ENCODE measurements around the gene PTPRN.
"Not testable (repeated sequence)": the region's sequence is repeated elsewhere in the genome, so short reads cannot be mapped to it uniquely, and the experiment has no call there.

The PTPRN gene

GRCh38 chr2:219309278-219309677 is at the start of gene PTPRN:
Gene PTPRN, minus strand, starts transcription at chr2:219309401. Its CDS starts 69 bp downstream, at chr2:219309332.
- DNase-seq (ENCODE audit: low read depth): no peak

GRCh38 chr2:219358170-219359075 is 49.2 kb upstream of the PTPRN start:
- no peak for DNase-seq (ENCODE audit: low read depth)

DNA sequence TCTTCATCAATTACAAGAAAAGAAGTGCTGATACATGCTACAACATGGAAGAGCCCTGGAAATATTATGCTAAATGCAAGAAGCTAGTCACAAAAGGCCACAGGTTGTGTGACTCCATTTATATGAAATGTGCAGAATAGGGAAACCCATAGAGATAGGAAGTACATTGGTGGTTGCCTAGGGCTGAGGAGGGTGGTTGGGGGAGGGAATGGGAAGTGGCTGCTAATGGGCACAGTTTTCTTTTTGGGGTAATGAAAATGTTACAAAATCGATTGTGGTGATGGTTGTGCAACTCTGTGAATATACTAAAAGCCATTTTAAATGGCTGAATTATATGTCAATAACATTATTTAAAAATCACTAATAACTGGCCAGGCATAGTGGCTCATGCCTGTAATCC is 47.6 kb upstream of the PTPRN start:
- no peak for DNase-seq (ENCODE audit: low read depth)

DNA sequence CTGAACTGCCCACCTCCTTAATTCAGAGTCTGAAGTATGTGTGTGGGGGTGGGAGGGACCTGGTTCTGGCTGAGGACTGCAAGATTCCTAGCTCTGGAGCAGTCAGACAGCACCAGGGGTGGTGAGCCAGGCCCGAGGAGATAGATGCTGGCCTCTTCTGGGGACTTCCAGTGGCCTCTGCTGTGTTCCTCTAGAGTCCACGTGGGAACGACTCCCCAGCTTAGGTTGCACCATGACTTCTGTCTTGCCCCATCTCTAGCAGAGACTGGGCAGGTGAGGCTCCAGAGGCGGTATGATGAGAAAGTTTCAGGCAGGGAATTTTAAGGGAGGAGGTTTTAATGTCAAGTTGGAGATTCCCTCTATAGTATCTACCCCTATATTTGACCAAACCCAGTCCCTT is 45.4 kb upstream of the PTPRN start:
- no peak for DNase-seq (ENCODE audit: low read depth)

DNA sequence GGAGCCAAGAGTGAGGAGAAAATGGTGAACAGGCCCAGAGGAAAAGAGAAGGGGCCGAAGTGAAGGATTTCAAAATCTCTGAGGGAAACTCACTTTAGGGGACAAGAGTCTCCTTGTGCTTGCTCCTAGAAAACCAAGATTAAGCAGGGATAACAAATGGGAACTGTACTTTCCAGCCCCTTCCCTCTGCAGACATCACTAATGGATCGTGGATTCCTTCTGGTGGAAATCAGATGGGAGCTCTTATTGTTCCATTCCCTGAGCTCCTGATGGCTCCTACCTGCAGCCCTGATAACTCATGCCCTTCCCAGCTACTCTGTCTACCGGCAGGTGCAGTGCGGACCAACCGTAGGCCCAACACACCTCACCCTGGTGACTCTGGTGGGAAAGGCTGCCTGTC is 43.9 kb upstream of the PTPRN start:
- DNase-seq (ENCODE audit: low read depth): no peak

- peak; percentile 18 for DNase-seq (ENCODE audit: low read depth)
Measured at GRCh38 chr2:219352448-219353023, 43.3 kb upstream of the PTPRN start.

DNA sequence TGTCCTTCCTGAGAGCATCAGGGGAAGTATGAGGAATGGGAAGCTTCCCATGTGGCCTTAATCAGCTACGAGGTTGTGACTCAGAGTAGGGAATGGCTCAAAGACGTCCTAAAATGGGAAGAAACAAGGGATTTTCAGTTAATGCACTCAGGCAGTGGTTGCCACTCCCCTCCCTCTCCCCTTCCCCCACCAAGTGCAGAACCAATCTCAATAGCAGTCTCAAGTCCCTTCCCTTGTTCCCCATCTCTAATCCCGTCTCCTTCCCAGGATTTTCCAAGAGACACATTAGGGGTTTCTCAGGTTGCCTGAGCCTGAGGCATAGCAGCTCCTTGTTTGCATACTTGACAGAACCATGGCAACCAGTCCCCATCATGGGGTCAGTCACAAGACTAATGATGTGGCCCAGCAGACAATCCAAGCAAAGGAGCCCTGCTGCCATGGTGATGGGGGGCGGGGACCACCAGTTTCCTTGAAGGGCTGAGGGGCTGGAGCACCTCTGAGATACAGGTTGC is 41.6 kb upstream of the PTPRN start:
- no peak for DNase-seq (ENCODE audit: low read depth)

DNA sequence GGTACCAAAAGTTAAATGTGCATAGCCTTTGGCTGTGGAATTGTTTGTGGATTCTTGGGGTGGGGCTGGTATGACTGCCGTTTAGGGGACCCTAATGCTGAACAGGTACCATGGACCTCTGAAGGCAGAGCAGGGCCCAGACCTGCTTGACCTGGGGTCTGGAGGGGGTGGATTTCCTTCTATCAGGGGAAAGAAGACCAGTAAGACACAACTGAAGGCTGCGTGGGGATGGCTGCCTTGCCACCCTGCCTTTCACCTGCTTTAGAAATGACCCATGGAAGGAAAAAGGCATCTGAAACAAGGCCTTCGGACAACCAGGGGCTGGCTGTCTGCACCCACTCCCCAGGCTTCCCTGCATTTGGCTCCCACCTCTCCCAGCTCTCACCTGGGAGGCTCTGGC is 41.0 kb upstream of the PTPRN start:
- DNase-seq (ENCODE audit: low read depth): no peak

GRCh38 chr2:219344751-219345430 is 35.7 kb upstream of the PTPRN start:
- no peak for DNase-seq (ENCODE audit: low read depth)

DNA sequence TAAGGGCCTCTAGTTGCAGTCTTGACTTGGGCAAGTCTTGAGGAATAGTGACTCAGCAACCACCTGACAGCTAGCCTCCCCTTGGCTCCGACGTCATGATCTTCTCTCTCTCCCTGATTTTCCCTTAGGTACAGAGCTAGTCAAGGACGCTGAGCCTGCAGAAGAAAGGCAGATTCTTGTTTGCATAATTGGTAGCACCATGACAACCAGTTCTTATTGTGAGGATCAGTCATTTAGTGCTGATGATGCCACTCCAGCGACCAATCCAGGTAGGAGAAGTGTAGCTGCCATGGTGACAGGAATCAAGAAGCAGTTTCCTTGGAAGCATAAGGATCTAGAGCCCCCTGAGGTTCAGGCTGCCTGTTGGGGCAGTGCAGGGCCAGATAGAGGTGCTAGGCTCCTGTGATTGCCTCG is 26.2 kb upstream of the PTPRN start:
- no peak for DNase-seq (ENCODE audit: low read depth)

DNA sequence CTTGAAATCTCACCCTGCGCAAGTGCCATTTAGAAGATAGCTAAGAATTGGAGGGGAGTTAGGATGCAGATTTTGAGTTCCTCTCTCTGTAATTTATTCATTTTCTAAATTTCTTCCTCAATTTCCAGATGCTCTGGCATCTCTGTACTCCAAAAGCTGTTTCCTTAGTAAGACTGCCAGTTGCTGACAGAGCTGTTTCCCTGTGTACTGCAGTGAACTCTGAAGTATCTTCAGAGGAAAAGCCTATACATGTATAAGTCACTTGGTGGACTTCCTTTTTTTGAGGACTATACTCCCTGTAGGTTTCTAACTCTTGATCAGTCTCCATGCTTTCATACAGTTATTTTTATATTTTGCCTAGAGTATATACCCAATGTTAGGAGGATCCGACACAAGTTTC is 24.9 kb upstream of the PTPRN start:
- DNase-seq (ENCODE audit: low read depth): no peak

DNA sequence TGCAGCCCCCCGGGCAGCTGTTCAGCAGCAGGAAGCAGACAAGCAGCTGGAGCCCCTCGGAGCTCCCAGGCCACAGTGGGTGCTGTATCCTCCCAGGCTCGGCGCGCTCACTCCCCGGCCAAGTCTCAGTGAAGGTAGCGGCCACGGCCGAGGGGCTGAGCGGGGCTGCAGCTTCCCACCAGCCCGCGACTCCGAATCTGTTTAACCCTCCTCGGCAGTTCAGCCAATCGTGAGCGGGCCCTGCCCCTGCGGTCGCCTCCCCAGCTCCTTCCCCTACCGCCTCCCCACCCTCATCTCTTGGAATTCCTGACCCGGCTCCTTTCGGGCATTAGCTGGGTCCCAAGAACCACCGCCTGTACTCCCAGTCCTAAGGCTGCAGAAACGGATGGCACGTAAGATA is 23.3 kb upstream of the PTPRN start, which contains the start of gene RESP18:
RESP18 (minus strand) TSS at position 203 of the 400 bp plus-strand sequence.
- no peak for DNase-seq (ENCODE audit: low read depth)

- no peak for DNase-seq (ENCODE audit: low read depth)
Measured at GRCh38 chr2:219331560-219332213, 22.5 kb upstream of the PTPRN start.

DNA sequence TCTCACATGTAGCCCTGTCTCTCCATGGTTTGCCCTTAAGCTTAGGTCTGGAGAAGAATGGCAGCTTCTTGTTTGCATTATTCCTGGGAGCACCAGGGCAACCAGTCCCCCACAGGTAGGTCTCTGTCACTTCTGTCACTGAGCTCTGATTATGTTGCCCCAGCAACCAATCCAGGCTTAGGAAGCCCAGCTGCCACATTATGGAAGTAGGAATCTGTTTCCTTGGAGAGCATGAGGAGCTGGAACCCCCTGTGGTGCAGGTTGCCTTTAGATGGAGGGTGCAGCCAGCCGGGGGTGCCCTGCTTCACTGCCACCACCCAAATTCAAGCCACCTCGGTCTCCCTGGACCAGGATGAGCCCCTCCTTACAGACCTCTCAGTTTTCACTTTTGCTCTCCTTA is 18.5 kb upstream of the PTPRN start:
- DNase-seq (ENCODE audit: low read depth): no peak

GRCh38 chr2:219325657-219326315 is 16.6 kb upstream of the PTPRN start:
- no peak for DNase-seq (ENCODE audit: low read depth)

GRCh38 chr2:219325136-219325535 is 15.9 kb upstream of the PTPRN start:
- DNase-seq (ENCODE audit: low read depth): no peak

GRCh38 chr2:219323434-219323833 is 14.2 kb upstream of the PTPRN start:
- DNase-seq (ENCODE audit: low read depth): no peak

- DNase-seq (ENCODE audit: low read depth): no peak
Measured at GRCh38 chr2:219314804-219315468, 5.7 kb upstream of the PTPRN start.

DNA sequence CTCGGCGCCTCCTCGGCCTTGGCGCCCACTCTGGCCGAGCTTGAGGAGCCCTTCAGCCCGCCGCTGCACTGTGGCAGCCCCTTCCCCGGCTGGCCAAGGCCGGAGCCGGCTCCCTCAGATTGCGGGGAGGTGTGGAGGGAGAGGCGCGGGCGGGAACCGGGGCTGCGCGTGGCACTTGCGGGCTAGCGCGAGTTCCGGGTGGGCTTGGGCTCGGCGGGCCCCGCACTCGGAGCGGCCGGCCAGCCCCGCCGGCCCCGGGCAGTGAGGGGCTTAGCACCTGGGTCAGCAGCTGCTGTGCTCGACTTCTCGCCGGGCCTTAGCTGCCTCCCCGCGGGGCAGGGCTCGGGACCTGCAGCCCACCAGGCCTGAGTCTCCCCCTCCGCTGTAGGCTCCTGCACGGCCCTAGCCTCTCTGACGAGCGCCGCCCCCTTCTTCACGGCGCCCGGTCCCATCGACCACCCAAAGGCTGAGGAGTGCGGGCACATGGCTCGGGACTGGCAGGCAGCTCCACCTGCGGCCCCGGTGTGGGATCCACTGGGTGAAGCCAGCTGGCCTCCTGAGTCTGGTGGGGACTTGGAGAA is 3.6 kb upstream of the PTPRN start:
- not testable (repeated sequence) for DNase-seq (ENCODE audit: low read depth)

Measured in stimulated activated CD8-positive, alpha-beta memory T cell treated with anti-CD3 and anti-CD28 coated beads, Interleukin-12 subunit alpha, Interleukin-12 subunit beta, amount 100 ng/mL, for 4 hours (primary cell).